Measurements from ENCODE around the gene NWD2. TPM values are rescaled to one million over a fixed set of nuclear protein-coding genes. Genes with fewer than 3 reads are reported as not detected.

Gene NWD2
- total and polyA plus RNA-seq, 3 donors from 2014 or later = 0.12 to 0.63 (median 0.50) TPM

DNA sequence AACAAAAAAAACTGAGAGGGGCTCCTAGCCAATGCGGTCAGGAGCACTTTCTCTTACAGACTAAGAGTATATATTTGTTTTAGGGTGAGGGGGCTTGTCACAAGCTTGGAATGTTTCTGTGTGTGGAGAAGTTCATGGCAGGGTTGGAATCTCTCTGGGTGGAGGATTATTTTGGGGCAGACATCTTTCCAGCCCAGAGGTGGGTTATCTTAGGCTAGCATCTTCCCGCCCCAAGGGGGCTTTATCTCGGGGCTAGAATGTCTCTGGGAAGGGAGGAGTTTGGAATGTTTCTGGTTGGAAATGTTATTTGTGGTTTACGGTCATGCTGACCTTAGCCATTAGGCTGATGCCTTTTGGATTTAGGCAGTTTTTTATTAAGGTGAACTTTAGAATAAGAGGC, 236.0 kb downstream of the NWD2 start:
- H3K4me1 ChIP-seq = no peaks in the 10 kb centered on the region
- 38 to 60% methylated on average over 4 of the region's 4 CpGs for WGBS, 2 donors
- no peak overlapping the region for H3K4me3 ChIP-seq
- no peak for DNase-seq
- TF ChIP-seq POLR2A (IDR thresholded peaks at IDR 0.05) = no peak
- TF ChIP-seq, protein P1, sequence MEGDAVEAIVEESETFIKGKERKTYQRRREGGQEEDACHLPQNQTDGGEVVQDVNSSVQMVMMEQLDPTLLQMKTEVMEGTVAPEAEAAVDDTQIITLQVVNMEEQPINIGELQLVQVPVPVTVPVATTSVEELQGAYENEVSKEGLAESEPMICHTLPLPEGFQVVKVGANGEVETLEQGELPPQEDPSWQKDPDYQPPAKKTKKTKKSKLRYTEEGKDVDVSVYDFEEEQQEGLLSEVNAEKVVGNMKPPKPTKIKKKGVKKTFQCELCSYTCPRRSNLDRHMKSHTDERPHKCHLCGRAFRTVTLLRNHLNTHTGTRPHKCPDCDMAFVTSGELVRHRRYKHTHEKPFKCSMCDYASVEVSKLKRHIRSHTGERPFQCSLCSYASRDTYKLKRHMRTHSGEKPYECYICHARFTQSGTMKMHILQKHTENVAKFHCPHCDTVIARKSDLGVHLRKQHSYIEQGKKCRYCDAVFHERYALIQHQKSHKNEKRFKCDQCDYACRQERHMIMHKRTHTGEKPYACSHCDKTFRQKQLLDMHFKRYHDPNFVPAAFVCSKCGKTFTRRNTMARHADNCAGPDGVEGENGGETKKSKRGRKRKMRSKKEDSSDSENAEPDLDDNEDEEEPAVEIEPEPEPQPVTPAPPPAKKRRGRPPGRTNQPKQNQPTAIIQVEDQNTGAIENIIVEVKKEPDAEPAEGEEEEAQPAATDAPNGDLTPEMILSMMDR (IDR thresholded peaks at IDR 0.05) = no peak
- H3K36me3 ChIP-seq (ENCODE audit: low read depth, missing control alignments) = no peaks in the 10 kb centered on the region
- no peak overlapping the region for H3K27ac ChIP-seq
- no peaks in the 10 kb centered on the region for H3K27me3 ChIP-seq
- intact Hi-C loops (cut with DNase I; ENCODE audit: low total_unique reads) = no loop called here
- no peaks in the 10 kb centered on the region for H3K9me3 ChIP-seq

- no peak for DNase-seq
- no peak overlapping the region for H3K4me3 ChIP-seq
- H3K27me3 ChIP-seq = no peaks in the 10 kb centered on the region
- WGBS, 2 donors = 82 to 87% methylated on average over 5 of the region's 5 CpGs
- H3K9me3 ChIP-seq = no peaks in the 10 kb centered on the region
- no peak overlapping the region for H3K27ac ChIP-seq
- no peak for TF ChIP-seq POLR2A (IDR thresholded peaks at IDR 0.05)
- TF ChIP-seq, protein P1 (IDR thresholded peaks at IDR 0.05) = no peak
- intact Hi-C loops (cut with DNase I; ENCODE audit: low total_unique reads) = no loop called here
- H3K36me3 ChIP-seq (ENCODE audit: low read depth, missing control alignments) = no peaks in the 10 kb centered on the region
- no peaks in the 10 kb centered on the region for H3K4me1 ChIP-seq
Measured at GRCh38 chr4:37481547-37482122, 237.1 kb downstream of the NWD2 start.

- H3K27me3 ChIP-seq = no peaks in the 10 kb centered on the region
- no peak overlapping the region for H3K4me3 ChIP-seq
- no peaks in the 10 kb centered on the region for H3K9me3 ChIP-seq
- 84 to 89% methylated on average over 1 of the region's 1 CpG for WGBS, 2 donors
- H3K36me3 ChIP-seq (ENCODE audit: low read depth, missing control alignments) = no peaks in the 10 kb centered on the region
- no peak for DNase-seq
- no peak for TF ChIP-seq POLR2A (IDR thresholded peaks at IDR 0.05)
- TF ChIP-seq, protein P1 (IDR thresholded peaks at IDR 0.05) = no peak
- H3K27ac ChIP-seq = no peak overlapping the region
- no peaks in the 10 kb centered on the region for H3K4me1 ChIP-seq
- intact Hi-C loops (cut with DNase I; ENCODE audit: low total_unique reads) = no loop called here
Measured at GRCh38 chr4:37482236-37482913, 237.8 kb downstream of the NWD2 start.

- no peaks in the 10 kb centered on the region for H3K36me3 ChIP-seq (ENCODE audit: low read depth, missing control alignments)
- H3K27ac ChIP-seq = no peak overlapping the region
- DNase-seq = no peak
- no peak overlapping the region for H3K4me3 ChIP-seq
- H3K4me1 ChIP-seq = no peaks in the 10 kb centered on the region
- H3K9me3 ChIP-seq = no peaks in the 10 kb centered on the region
- 46 to 67% methylated on average over 1 of the region's 1 CpG for WGBS, 2 donors
- intact Hi-C loops (cut with DNase I; ENCODE audit: low total_unique reads) = no loop called here
- no peaks in the 10 kb centered on the region for H3K27me3 ChIP-seq
- TF ChIP-seq POLR2A (IDR thresholded peaks at IDR 0.05) = no peak
- TF ChIP-seq, protein P1 (IDR thresholded peaks at IDR 0.05) = no peak
Measured at GRCh38 chr4:37483610-37484009, 239.1 kb downstream of the NWD2 start.

DNA sequence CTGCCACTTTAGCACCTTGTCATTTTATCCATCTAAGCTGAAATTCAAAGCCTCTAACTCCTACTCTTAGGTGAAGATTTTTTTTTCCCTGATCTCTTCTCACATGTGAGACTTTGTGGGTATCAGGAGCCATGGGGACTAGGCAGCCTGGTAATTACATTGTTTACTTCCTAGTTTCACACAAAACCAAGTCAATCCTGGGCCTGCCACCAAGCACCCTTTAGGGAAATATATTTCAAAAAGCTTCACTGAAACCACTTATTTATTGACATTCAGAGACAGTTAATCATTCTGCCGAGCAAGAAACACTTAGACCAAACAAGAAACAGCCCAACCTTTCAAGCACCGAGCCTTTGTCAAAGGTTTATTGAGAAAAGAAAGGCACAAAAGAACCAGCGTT, 241.6 kb downstream of the NWD2 start:
- WGBS, 2 donors = 69 to 76% methylated on average over 3 of the region's 3 CpGs
- H3K27ac ChIP-seq = no peak overlapping the region

More for the DNA sequence above, 241.6 kb downstream of the NWD2 start:
- intact Hi-C loops (cut with DNase I; ENCODE audit: low total_unique reads) = no loop called here
- no peaks in the 10 kb centered on the region for H3K9me3 ChIP-seq
- H3K4me3 ChIP-seq = no peak overlapping the region
- DNase-seq = no peak
- H3K36me3 ChIP-seq (ENCODE audit: low read depth, missing control alignments) = no peaks in the 10 kb centered on the region
- no peaks in the 10 kb centered on the region for H3K27me3 ChIP-seq
- H3K4me1 ChIP-seq = no peaks in the 10 kb centered on the region
- no peak for TF ChIP-seq POLR2A (IDR thresholded peaks at IDR 0.05)
- TF ChIP-seq, protein P1 (IDR thresholded peaks at IDR 0.05) = no peak

Measured in testis (tissue), 3 donors.